HL-60 (cell line): Measurements from ENCODE around the gene NUDT9.

Experiments used
- GABPA ChIP-seq: IDR thresholded peaks from 2 replicates; pipeline ENCODE4 v1.6.1; 2012; ENCODE audit warnings: low read depth
- POLR2AphosphoS5 ChIP-seq: IDR thresholded peaks from 2 replicates; pipeline ENCODE4 v1.6.1; 2012; ENCODE audit warnings: low read depth
- SPI1 ChIP-seq: IDR thresholded peaks from 2 replicates; pipeline ENCODE4 v1.6.1; 2012; ENCODE audit warnings: low read depth, mild to moderate bottlenecking, borderline replicate concordance
- TF ChIP-seq, protein P1 (sequence below): IDR thresholded peaks from 2 replicates; pipeline ENCODE4 v1.6.1; 2012; ENCODE audit warnings: low read depth; ENCODE audit not compliant: insufficient replicate concordance
- TF ChIP-seq, protein P2 (sequence below): IDR thresholded peaks from one replicate; pipeline ENCODE4 v1.5.1; 2011; ENCODE audit warnings: low read length, control low read depth, inconsistent platforms; ENCODE audit not compliant: insufficient read depth

GRCh38 chr4:87382931-87383330 lies 39.4 kb upstream of the NUDT9 start:
- TF ChIP-seq, protein P1, sequence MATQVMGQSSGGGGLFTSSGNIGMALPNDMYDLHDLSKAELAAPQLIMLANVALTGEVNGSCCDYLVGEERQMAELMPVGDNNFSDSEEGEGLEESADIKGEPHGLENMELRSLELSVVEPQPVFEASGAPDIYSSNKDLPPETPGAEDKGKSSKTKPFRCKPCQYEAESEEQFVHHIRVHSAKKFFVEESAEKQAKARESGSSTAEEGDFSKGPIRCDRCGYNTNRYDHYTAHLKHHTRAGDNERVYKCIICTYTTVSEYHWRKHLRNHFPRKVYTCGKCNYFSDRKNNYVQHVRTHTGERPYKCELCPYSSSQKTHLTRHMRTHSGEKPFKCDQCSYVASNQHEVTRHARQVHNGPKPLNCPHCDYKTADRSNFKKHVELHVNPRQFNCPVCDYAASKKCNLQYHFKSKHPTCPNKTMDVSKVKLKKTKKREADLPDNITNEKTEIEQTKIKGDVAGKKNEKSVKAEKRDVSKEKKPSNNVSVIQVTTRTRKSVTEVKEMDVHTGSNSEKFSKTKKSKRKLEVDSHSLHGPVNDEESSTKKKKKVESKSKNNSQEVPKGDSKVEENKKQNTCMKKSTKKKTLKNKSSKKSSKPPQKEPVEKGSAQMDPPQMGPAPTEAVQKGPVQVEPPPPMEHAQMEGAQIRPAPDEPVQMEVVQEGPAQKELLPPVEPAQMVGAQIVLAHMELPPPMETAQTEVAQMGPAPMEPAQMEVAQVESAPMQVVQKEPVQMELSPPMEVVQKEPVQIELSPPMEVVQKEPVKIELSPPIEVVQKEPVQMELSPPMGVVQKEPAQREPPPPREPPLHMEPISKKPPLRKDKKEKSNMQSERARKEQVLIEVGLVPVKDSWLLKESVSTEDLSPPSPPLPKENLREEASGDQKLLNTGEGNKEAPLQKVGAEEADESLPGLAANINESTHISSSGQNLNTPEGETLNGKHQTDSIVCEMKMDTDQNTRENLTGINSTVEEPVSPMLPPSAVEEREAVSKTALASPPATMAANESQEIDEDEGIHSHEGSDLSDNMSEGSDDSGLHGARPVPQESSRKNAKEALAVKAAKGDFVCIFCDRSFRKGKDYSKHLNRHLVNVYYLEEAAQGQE: no peak
- TF ChIP-seq, protein P2, sequence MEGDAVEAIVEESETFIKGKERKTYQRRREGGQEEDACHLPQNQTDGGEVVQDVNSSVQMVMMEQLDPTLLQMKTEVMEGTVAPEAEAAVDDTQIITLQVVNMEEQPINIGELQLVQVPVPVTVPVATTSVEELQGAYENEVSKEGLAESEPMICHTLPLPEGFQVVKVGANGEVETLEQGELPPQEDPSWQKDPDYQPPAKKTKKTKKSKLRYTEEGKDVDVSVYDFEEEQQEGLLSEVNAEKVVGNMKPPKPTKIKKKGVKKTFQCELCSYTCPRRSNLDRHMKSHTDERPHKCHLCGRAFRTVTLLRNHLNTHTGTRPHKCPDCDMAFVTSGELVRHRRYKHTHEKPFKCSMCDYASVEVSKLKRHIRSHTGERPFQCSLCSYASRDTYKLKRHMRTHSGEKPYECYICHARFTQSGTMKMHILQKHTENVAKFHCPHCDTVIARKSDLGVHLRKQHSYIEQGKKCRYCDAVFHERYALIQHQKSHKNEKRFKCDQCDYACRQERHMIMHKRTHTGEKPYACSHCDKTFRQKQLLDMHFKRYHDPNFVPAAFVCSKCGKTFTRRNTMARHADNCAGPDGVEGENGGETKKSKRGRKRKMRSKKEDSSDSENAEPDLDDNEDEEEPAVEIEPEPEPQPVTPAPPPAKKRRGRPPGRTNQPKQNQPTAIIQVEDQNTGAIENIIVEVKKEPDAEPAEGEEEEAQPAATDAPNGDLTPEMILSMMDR: no peak
- TF ChIP-seq POLR2AphosphoS5 (no peak), SPI1 (no peak), GABPA (no peak)
